Testis (tissue), 2 donors: ENCODE measurements around the gene NUDT7.

Experiments used
- CTCF ChIP-seq, 3 experiments: fragments of 450-650 bp in 2 of 3; fragments of 200-600 bp in 1 of 3; sonication (generic) in 1 of 3; IDR thresholded peaks; one replicate each; pipeline ENCODE4 v1.5.1; 2016 to 2019; ENCODE audit warnings: antibody characterized with exemption in 3 of 3, mild to moderate bottlenecking in 2 of 3, moderate library complexity in 1 of 3
- POLR2A ChIP-seq: fragments of 450-650 bp; IDR thresholded peaks from one replicate; pipeline ENCODE4 v1.6.1; 2017; ENCODE audit warnings: antibody characterized with exemption, mild to moderate bottlenecking, moderate library complexity

GRCh38 chr16:77683397-77684180, 38.7 kb upstream of the NUDT7 start:
- no peak for TF ChIP-seq CTCF (IDR thresholded peaks at IDR 0.05)
- TF ChIP-seq POLR2A: no peak
